MM.1S (cell line): ENCODE data around the gene KDM2A.
A peak's percentile ranks its signal among the peaks of the same experiment; 100 is the strongest.

ENCODE experiments used
- DNase-seq: peaks from one replicate; pipeline ENCODE4 v3.0.0-alpha.2; 2015
- H2AFZ ChIP-seq: fragments of 300-600 bp; sonication (generic); 2 replicates; pipeline ENCODE4 v1.6.0; 2016; ENCODE audit warnings: antibody characterized with exemption, low read length
- H3F3A ChIP-seq: fragments of 300-600 bp; sonication (generic); 2 replicates; pipeline ENCODE4 v1.6.1; 2016; ENCODE audit warnings: mild to moderate bottlenecking, antibody characterized with exemption, low read length, moderate library complexity, mixed read lengths; ENCODE audit not compliant: insufficient read depth
- H3K27ac ChIP-seq: fragments of 300-600 bp; sonication (generic); 2 replicates; pipeline ENCODE4 v1.5.1; 2016; ENCODE audit warnings: mild to moderate bottlenecking, low read length
- H3K27me3 ChIP-seq: fragments of 300-600 bp; sonication (generic); replicated peaks from 2 replicates; pipeline ENCODE4 v1.6.0; 2016; ENCODE audit warnings: low read length; ENCODE audit not compliant: insufficient read depth
- H3K36me3 ChIP-seq: fragments of 300-600 bp; sonication (generic); replicated peaks from 2 replicates; pipeline ENCODE4 v1.6.1; 2016; ENCODE audit warnings: mild to moderate bottlenecking, low read length, mixed read lengths; ENCODE audit not compliant: insufficient read depth
- H3K4me1 ChIP-seq: fragments of 300-600 bp; sonication (generic); 2 replicates; pipeline ENCODE4 v1.6.1; 2016; ENCODE audit warnings: low read length, mixed read lengths
- H3K4me2 ChIP-seq: fragments of 300-600 bp; sonication (generic); 2 replicates; pipeline ENCODE4 v1.6.0; 2016; ENCODE audit warnings: low read depth, low read length
- H3K4me3 ChIP-seq: fragments of 300-600 bp; sonication (generic); 2 replicates; pipeline ENCODE4 v1.5.1; 2016; ENCODE audit warnings: low read length, mixed read lengths
- H3K79me2 ChIP-seq: fragments of 300-600 bp; sonication (generic); 2 replicates; pipeline ENCODE4 v1.6.1; 2016; ENCODE audit warnings: mixed run types, low read length, mixed read lengths
- H3K9ac ChIP-seq: fragments of 300-600 bp; sonication (generic); 2 replicates; pipeline ENCODE4 v1.6.1; 2016; ENCODE audit warnings: low read length, mixed read lengths
- H3K9me2 ChIP-seq: fragments of 300-600 bp; sonication (generic); replicated peaks from 2 replicates; pipeline ENCODE4 v1.6.1; 2016; ENCODE audit warnings: mild to moderate bottlenecking, low read length, mixed read lengths; ENCODE audit not compliant: insufficient read depth
- H3K9me3 ChIP-seq: fragments of 300-600 bp; sonication (generic); replicated peaks from 2 replicates; pipeline ENCODE4 v1.6.1; 2016; ENCODE audit warnings: mild to moderate bottlenecking, low read length, mixed read lengths; ENCODE audit not compliant: insufficient read depth
- H4K20me1 ChIP-seq: fragments of 300-600 bp; sonication (generic); 2 replicates; pipeline ENCODE4 v1.6.1; 2016; ENCODE audit warnings: mild to moderate bottlenecking, low read length, moderate library complexity, mixed read lengths; ENCODE audit not compliant: insufficient read depth
- EZH2 ChIP-seq: fragments of 300-600 bp; sonication (generic); optimal IDR thresholded peaks from 2 replicates; pipeline ENCODE3; 2017; ENCODE audit warnings: low read depth, mild to moderate bottlenecking, antibody characterized with exemption, low read length, mixed read lengths
- EZH2phosphoT487 ChIP-seq: fragments of 300-600 bp; sonication (generic); IDR thresholded peaks from 2 replicates; pipeline ENCODE4 v1.6.1; 2018; ENCODE audit warnings: antibody characterized with exemption, low read length
- TF ChIP-seq, protein P1 (sequence below): fragments of 300-600 bp; sonication (generic); IDR thresholded peaks from 2 replicates; pipeline ENCODE4 v1.5.1; 2016; ENCODE audit warnings: antibody characterized with exemption, low read length, mixed read lengths

The KDM2A gene

DNA sequence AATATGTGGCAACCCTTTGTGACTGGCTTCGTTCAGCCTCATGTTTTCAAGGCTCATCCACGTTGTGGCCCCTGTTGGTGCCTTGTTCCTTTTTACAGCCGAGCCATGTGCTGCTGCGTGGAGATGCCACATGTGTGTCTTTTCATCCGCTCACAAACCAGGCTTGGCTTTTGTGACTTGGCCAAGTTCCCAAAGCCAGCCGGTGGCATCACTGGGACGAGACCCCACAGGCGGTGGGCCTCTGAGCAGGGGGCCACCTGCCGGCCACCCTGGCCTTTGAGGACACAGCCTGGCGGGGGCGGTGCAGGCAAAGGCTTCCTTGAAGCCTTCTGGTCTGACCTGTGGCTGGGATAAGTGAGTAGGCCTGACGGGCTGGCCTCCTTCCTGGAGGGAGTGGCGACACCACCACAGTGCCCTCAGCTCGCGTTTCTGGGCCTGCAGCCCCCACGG is 157.7 kb downstream of the KDM2A start:
- peaks cover 17% of the 10 kb centered on the region for H3K36me3 ChIP-seq
- peak overlapping the region; percentile 67 for H3K9ac ChIP-seq
- H3K27me3 ChIP-seq: no peaks in the 10 kb centered on the region

DNA sequence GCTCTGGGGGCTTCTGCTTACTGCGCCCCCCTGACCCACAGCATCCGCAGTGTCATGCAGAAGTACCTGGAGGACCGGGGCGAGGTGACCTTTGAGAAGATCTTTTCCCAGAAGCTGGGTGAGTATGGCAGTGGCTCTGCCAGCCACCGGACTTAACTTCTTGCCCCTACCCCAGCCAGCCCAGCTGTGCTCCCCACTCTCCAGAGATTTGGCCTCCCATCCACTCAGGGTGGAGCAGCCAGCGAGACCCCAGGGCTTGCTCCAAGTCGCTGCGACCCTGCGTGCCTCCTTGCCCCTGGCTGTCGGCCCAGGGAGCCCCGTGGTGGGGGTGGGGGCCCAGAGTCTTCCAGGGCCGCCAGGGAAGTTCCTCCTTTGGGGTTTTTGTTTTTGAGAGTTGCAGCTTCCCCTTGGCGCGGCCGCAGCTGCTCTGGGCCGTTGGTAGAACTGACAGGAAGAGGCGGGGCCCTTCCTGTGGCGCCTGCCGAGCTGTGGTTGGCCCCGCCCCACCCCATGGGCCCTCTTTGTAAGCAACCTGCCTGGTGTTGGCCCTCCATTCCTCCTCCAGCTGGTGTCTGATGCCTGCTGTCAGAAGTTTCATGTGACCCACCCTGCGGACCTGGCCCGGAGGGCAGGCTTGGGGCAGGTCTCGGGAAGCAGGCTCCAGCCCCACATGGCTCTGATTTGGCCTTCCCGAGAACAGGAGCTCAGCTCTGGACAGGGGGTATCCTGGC is 158.3 kb downstream of the KDM2A start:
- peaks cover 17% of the 10 kb centered on the region for H3K36me3 ChIP-seq
- H4K20me1 ChIP-seq: peaks cover 11% of the 10 kb centered on the region
- no peaks in the 10 kb centered on the region for H3K27me3 ChIP-seq
- TF ChIP-seq, protein P1, sequence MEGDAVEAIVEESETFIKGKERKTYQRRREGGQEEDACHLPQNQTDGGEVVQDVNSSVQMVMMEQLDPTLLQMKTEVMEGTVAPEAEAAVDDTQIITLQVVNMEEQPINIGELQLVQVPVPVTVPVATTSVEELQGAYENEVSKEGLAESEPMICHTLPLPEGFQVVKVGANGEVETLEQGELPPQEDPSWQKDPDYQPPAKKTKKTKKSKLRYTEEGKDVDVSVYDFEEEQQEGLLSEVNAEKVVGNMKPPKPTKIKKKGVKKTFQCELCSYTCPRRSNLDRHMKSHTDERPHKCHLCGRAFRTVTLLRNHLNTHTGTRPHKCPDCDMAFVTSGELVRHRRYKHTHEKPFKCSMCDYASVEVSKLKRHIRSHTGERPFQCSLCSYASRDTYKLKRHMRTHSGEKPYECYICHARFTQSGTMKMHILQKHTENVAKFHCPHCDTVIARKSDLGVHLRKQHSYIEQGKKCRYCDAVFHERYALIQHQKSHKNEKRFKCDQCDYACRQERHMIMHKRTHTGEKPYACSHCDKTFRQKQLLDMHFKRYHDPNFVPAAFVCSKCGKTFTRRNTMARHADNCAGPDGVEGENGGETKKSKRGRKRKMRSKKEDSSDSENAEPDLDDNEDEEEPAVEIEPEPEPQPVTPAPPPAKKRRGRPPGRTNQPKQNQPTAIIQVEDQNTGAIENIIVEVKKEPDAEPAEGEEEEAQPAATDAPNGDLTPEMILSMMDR: no peak
- TF ChIP-seq EZH2 (no peak), EZH2phosphoT487 (no peak)
- H3K4me3 ChIP-seq: peak overlapping the region; percentile 57
- DNase-seq: peak; percentile 97
- H3K79me2 ChIP-seq: peaks cover 96% of the 10 kb centered on the region
- H2AFZ ChIP-seq: no peak overlapping the region
- H3K4me2 ChIP-seq: peak overlapping the region; percentile 93
- peak overlapping the region; percentile 92 for H3K27ac ChIP-seq
- peaks cover 27% of the 10 kb centered on the region for H3F3A ChIP-seq
- peaks cover 51% of the 10 kb centered on the region for H3K4me1 ChIP-seq
- H3K9me3 ChIP-seq: no peaks in the 10 kb centered on the region
- no peaks in the 10 kb centered on the region for H3K9me2 ChIP-seq
- peak overlapping the region; percentile 82 for H3K9ac ChIP-seq

More for the DNA sequence above, 157.7 kb downstream of the KDM2A start:
- Histone ChIP-seq H3K79me2 (peaks cover 96% of the 10 kb centered on the region), H4K20me1 (peaks cover 17% of the 10 kb centered on the region), H3K27ac (peak overlapping the region; percentile 92), H3K4me2 (peak overlapping the region; percentile 68), H3F3A (peaks cover 27% of the 10 kb centered on the region), H2AFZ (no peak overlapping the region), H3K4me1 (peaks cover 57% of the 10 kb centered on the region), H3K9me2 (no peaks in the 10 kb centered on the region), H3K4me3 (peak overlapping the region; percentile 25; the same call in 1 of the 2 replicates), H3K9me3 (no peaks in the 10 kb centered on the region)
- no peak for TF ChIP-seq EZH2phosphoT487
- TF ChIP-seq, protein P1: peak; percentile 54
- TF ChIP-seq EZH2: no peak
- peak; percentile 57 for DNase-seq

DNA sequence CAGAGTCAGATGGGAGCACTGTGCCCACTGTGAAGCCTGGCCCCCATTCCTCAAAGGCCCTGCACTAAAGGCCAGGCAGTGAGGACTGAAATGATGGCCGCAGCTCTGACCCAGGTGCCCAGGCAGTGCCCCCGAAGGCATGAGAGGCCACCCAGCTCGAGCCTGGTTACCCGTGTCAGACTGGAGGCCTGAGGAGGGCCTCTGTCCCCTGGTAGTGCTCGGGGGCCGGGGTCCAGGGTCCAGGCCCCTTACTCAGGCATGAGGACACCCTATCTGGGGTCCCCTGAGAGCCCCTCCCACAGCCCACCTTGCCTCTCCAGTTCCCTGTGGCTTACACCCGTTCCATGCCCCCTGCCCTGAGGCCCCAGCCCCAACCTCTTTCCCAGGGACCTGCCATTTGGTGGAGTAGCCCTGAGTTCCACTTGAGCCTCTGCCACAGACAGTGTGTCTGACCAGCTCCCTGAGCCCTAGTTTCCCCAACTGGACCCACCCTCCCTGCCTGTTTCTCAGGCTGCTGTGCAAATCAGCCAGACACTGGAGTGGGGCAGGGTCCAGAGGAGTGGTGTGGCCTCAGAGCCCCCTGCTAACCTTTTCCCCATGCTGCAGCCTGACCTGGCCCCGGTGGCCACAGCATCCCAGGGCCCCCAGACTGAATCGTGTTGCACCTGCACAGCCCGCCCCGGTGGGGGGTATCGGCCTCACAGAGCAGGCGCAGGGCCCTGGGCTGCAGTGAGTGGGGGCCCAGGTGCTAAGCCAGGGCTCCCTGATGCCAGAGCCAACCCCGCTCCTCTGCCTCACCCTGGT is 159.3 kb downstream of the KDM2A start:
- H3F3A ChIP-seq: peaks cover 27% of the 10 kb centered on the region
- peaks cover 95% of the 10 kb centered on the region for H3K79me2 ChIP-seq
- no peaks in the 10 kb centered on the region for H3K27me3 ChIP-seq
- H3K9me2 ChIP-seq: no peaks in the 10 kb centered on the region
- no peak overlapping the region for H2AFZ ChIP-seq
- peak overlapping the region; percentile 93 for H3K4me2 ChIP-seq
- H3K9ac ChIP-seq: peak overlapping the region; percentile 82
- DNase-seq: no peak
- TF ChIP-seq, protein P1: no peak
- TF ChIP-seq EZH2phosphoT487 (no peak), EZH2 (no peak)
- H3K36me3 ChIP-seq: peaks cover 17% of the 10 kb centered on the region
- H4K20me1 ChIP-seq: peaks cover 2% of the 10 kb centered on the region; the same call in 1 of the 2 replicates
- H3K9me3 ChIP-seq: no peaks in the 10 kb centered on the region
- H3K27ac ChIP-seq: peak overlapping the region; percentile 92
- peaks cover 42% of the 10 kb centered on the region for H3K4me1 ChIP-seq
- H3K4me3 ChIP-seq: peak overlapping the region; percentile 57
